Measurements from ENCODE around the gene LIN28B. TPM values are rescaled to one million over a fixed set of nuclear protein-coding genes. Genes with fewer than 3 reads are reported as not detected.

LIN28B gene
- polyA plus RNA-seq, 6 donors from 2014 or later: not detected

- H3K4me1 Mint-ChIP-seq: no peaks in the 10 kb centered on the region
- no peak overlapping the region for H3K27ac Mint-ChIP-seq
- peaks cover under 1 to 19% (median 15%) of the 10 kb centered on the region in 3 donors for H3K27me3 Mint-ChIP-seq
Measured at GRCh38 chr6:105122717-105123116, 165.8 kb downstream of the LIN28B start.

More at GRCh38 chr6:105122717-105123116, 165.8 kb downstream of the LIN28B start:
- Mint-ChIP-seq H3K36me3 (no peaks in the 10 kb centered on the region), H3K9me3 (no peaks in the 10 kb centered on the region), H3K4me3 (no peak overlapping the region)
- ATAC-seq (ENCODE audit: low read depth in 2 of 2): no peak
- DNase-seq: no peak

Other genes starting within 250 kb of the LIN28B start
- 1 to 10 TPM; 2.6 to 6.4 (median 5.1) TPM for gene HACE1, start 97.2 kb upstream of the LIN28B start, polyA plus RNA-seq (ENCODE audit: low read depth in 6 of 6)
- not detected for gene POPDC3, start 222.9 kb downstream of the LIN28B start, polyA plus RNA-seq (ENCODE audit: low read depth in 6 of 6)